WTC11 (cell line): ENCODE data around the gene SNRNP70. TPM values are rescaled to one million over a fixed set of nuclear protein-coding genes. Genes with fewer than 3 reads are reported as not detected.

Source experiments
- ATAC-seq: fragments of 200-7000 bp; cut with Tn5 transposase; 2 replicates; pipeline ENCODE4 v1.10.0; 2021; ENCODE audit warnings: mild to moderate bottlenecking, moderate library complexity
- CTCF ChIA-PET: fragments of 300-600 bp; sonication (Branson Sonifier 250); formaldehyde crosslinking; loops from one replicate; lab custom pipeline; 2021; ENCODE audit warnings: antibody characterized with exemption; lab: Charles Lee
- POLR2A ChIA-PET: fragments of 350-600 bp; sonication (Branson Sonifier 250); formaldehyde crosslinking; loops from one replicate; lab custom pipeline; 2021; ENCODE audit warnings: antibody characterized with exemption; lab: Charles Lee
- DNase-seq: peaks from one replicate; pipeline ENCODE4 v3.0.0; 2021; ENCODE audit warnings: low spot score
- H3K27ac Mint-ChIP-seq: 2 replicates; pipeline ENCODE4 v1.8.0; 2021; ENCODE audit warnings: mixed read lengths
- H3K27me3 Mint-ChIP-seq: 2 replicates; pipeline ENCODE4 v1.8.0; 2021; ENCODE audit warnings: low read depth, mild to moderate bottlenecking, moderate library complexity, mixed read lengths
- H3K36me3 Mint-ChIP-seq: 2 replicates; pipeline ENCODE4 v1.8.0; 2021; ENCODE audit warnings: mixed read lengths
- H3K4me1 Mint-ChIP-seq: 2 replicates; pipeline ENCODE4 v1.8.0; 2022; ENCODE audit warnings: mixed read lengths
- H3K4me3 Mint-ChIP-seq: 2 replicates; pipeline ENCODE4 v1.8.0; 2021; ENCODE audit warnings: mild to moderate bottlenecking, moderate library complexity, mixed read lengths
- H3K9me3 Mint-ChIP-seq: 2 replicates; pipeline ENCODE4 v1.8.0; 2021; ENCODE audit warnings: mixed read lengths
- ATF1 ChIP-seq: sonication (generic); formaldehyde crosslinking; IDR thresholded peaks from 2 replicates; pipeline ENCODE4 v1.8.1; 2023; ENCODE audit warnings: mild to moderate bottlenecking, moderate library complexity, missing genetic modification reagents
- ATF6 ChIP-seq: sonication (generic); formaldehyde crosslinking; IDR thresholded peaks from 2 replicates; pipeline ENCODE4 v1.8.1; 2023; ENCODE audit warnings: mild to moderate bottlenecking, missing genetic modification reagents
- E2F1 ChIP-seq: sonication (generic); formaldehyde crosslinking; IDR thresholded peaks from 2 replicates; pipeline ENCODE4 v1.8.0; 2022; ENCODE audit warnings: mild to moderate bottlenecking, missing genetic modification reagents
- E2F5 ChIP-seq: sonication (generic); formaldehyde crosslinking; IDR thresholded peaks from 2 replicates; pipeline ENCODE4 v1.8.1; 2022; ENCODE audit warnings: mild to moderate bottlenecking, moderate library complexity, missing genetic modification reagents
- ESRRA ChIP-seq: sonication (generic); formaldehyde crosslinking; IDR thresholded peaks from 2 replicates; pipeline ENCODE4 v1.8.1; 2022; ENCODE audit warnings: mild to moderate bottlenecking, missing genetic modification reagents, borderline replicate concordance
- IRF1 ChIP-seq: sonication (generic); formaldehyde crosslinking; IDR thresholded peaks from 2 replicates; pipeline ENCODE4 v1.8.0; 2023; ENCODE audit warnings: missing genetic modification reagents
- MXD4 ChIP-seq: fragments of 250-450 bp; sonication (Bioruptor Pico); IDR thresholded peaks from 2 replicates; pipeline ENCODE4 v1.8.0; 2021; ENCODE audit warnings: mild to moderate bottlenecking, moderate library complexity, borderline replicate concordance
- MYBL2 ChIP-seq: sonication (generic); formaldehyde crosslinking; IDR thresholded peaks from 2 replicates; pipeline ENCODE4 v1.8.1; 2023; ENCODE audit warnings: mild to moderate bottlenecking, moderate library complexity, missing genetic modification reagents
- NR1H2 ChIP-seq: sonication (generic); formaldehyde crosslinking; IDR thresholded peaks from 2 replicates; pipeline ENCODE4 v1.9.0; 2021; ENCODE audit warnings: mild to moderate bottlenecking, moderate library complexity, missing genetic modification reagents
- PREB ChIP-seq: sonication (generic); formaldehyde crosslinking; IDR thresholded peaks from 2 replicates; pipeline ENCODE4 v1.8.1; 2022; ENCODE audit warnings: mild to moderate bottlenecking, missing genetic modification reagents, moderate library complexity, borderline replicate concordance
- PRRX2 ChIP-seq: fragments of 250-450 bp; sonication (Bioruptor Pico); IDR thresholded peaks from 2 replicates; pipeline ENCODE4 v1.8.0; 2021; ENCODE audit warnings: mild to moderate bottlenecking
- SMAD4 ChIP-seq: sonication (generic); formaldehyde crosslinking; IDR thresholded peaks from 2 replicates; pipeline ENCODE4 v1.8.0; 2022; ENCODE audit warnings: mild to moderate bottlenecking, missing genetic modification reagents
- SP1 ChIP-seq: sonication (generic); formaldehyde crosslinking; conservative IDR thresholded peaks from 2 replicates; pipeline ENCODE4 v1.8.1; 2022; ENCODE audit warnings: missing genetic modification reagents
- STAT6 ChIP-seq: sonication (generic); formaldehyde crosslinking; conservative IDR thresholded peaks from 2 replicates; pipeline ENCODE4 v1.8.1; 2023; ENCODE audit warnings: mild to moderate bottlenecking, low read depth, missing genetic modification reagents, moderate library complexity
- USF1 ChIP-seq: sonication (generic); formaldehyde crosslinking; IDR thresholded peaks from 2 replicates; pipeline ENCODE4 v1.8.0; 2022; ENCODE audit warnings: mild to moderate bottlenecking, missing genetic modification reagents
- ZBTB21 ChIP-seq: sonication (generic); formaldehyde crosslinking; IDR thresholded peaks from 2 replicates; pipeline ENCODE4 v1.8.1; 2023; ENCODE audit warnings: mild to moderate bottlenecking, missing genetic modification reagents, borderline replicate concordance
- ZMAT4 ChIP-seq: fragments of 250-450 bp; sonication (Bioruptor Pico); IDR thresholded peaks from 2 replicates; pipeline ENCODE4 v1.9.0; 2021; ENCODE audit warnings: mild to moderate bottlenecking
- ZNF121 ChIP-seq: sonication (generic); formaldehyde crosslinking; IDR thresholded peaks from 2 replicates; pipeline ENCODE4 v1.8.0; 2023; ENCODE audit warnings: missing genetic modification reagents
- ZNF416 ChIP-seq: fragments of 250-450 bp; sonication (Bioruptor Pico); IDR thresholded peaks from 2 replicates; pipeline ENCODE4 v1.9.0; 2021; ENCODE audit warnings: mild to moderate bottlenecking, inconsistent platforms
- ZNF425 ChIP-seq: fragments of 250-450 bp; sonication (Bioruptor Pico); conservative IDR thresholded peaks from 2 replicates; pipeline ENCODE4 v1.9.0; 2021; ENCODE audit warnings: mild to moderate bottlenecking
- ZSCAN18 ChIP-seq: fragments of 250-450 bp; sonication (Bioruptor Pico); IDR thresholded peaks from 2 replicates; pipeline ENCODE4 v2.1.2; 2022; ENCODE audit warnings: mild to moderate bottlenecking, moderate library complexity
- total RNA-seq: library from RNA; stranded (reverse); gene quantifications from 3 replicates; pipeline ENCODE4 v1.2.3, GENCODE V29; 2021

Gene SNRNP70
- total RNA-seq, 1 experiment from 2014 or later = 266 TPM

- H3K36me3 Mint-ChIP-seq = peaks cover 36% of the 10 kb centered on the region
- ChIA-PET CTCF (interaction anchor here (4.9 kb wide), 1 partner anchor 12 kb away, joined by 24 read pairs; no protein-coding TSS in a partner anchor), POLR2A (no interaction called here)
- peaks cover 18% of the 10 kb centered on the region for H3K4me1 Mint-ChIP-seq
- H3K27ac Mint-ChIP-seq = no peak overlapping the region
- H3K9me3 Mint-ChIP-seq = no peaks in the 10 kb centered on the region
- DNase-seq (no peak), ATAC-seq (no peak)
- H3K4me3 Mint-ChIP-seq = no peak overlapping the region
- H3K27me3 Mint-ChIP-seq = 0 out of 2 replicates have a peak, but pooled peaks cover under 1% of the 10 kb centered on the region
- no peak for TF ChIP-seq STAT6 (CRISPR knock-in tag)
- TF ChIP-seq ATF1 (CRISPR knock-in tag) = no peak
- no peak for TF ChIP-seq ZNF416 (CRISPR knock-in tag)
- no peak for TF ChIP-seq ZBTB21 (CRISPR knock-in tag)
- no peak for TF ChIP-seq IRF1
- TF ChIP-seq ZMAT4 (CRISPR knock-in tag) = no peak
- no peak for TF ChIP-seq ZNF425
- no peak for TF ChIP-seq USF1 (CRISPR knock-in tag)
- TF ChIP-seq NR1H2 (CRISPR knock-in tag) = no peak
- TF ChIP-seq MXD4 (CRISPR knock-in tag) = no peak
- no peak for TF ChIP-seq PRRX2 (CRISPR knock-in tag)
- TF ChIP-seq ZNF121 (CRISPR knock-in tag) = no peak
- TF ChIP-seq E2F5 = no peak
- TF ChIP-seq ZSCAN18 (CRISPR knock-in tag) = no peak
These were observed 24.4 kb downstream of the SNRNP70 start for GRCh38 chr19:49109569-49110233.

GRCh38 chr19:49110567-49110966, 25.3 kb downstream of the SNRNP70 start:
- POLR2A ChIA-PET = no interaction called here
- Mint-ChIP-seq H3K36me3 (peaks cover 29% of the 10 kb centered on the region), H3K27me3 (peaks cover 9% of the 10 kb centered on the region), H3K4me3 (no peak overlapping the region), H3K9me3 (no peaks in the 10 kb centered on the region), H3K4me1 (peaks cover 22% of the 10 kb centered on the region), H3K27ac (no peak overlapping the region)
- DNase-seq (no peak), ATAC-seq (no peak)
- CTCF ChIA-PET = interaction anchor here (0.9 to 4.9 kb wide), 4 partner anchors 13 to 155 kb away, joined by 3 to 24 read pairs (median 5); no protein-coding TSS in a partner anchor
- TF ChIP-seq ATF6 = no peak
- no peak for TF ChIP-seq SP1 (CRISPR knock-in tag)
- no peak for TF ChIP-seq MYBL2 (CRISPR knock-in tag)
- TF ChIP-seq E2F1 = no peak
- no peak for TF ChIP-seq SMAD4 (CRISPR knock-in tag)
- no peak for TF ChIP-seq ESRRA (CRISPR knock-in tag)
- no peak for TF ChIP-seq PREB (CRISPR knock-in tag)
